Measurements from ENCODE around the gene CSNK1E. TPM values are rescaled to one million over a fixed set of nuclear protein-coding genes. Genes with fewer than 3 reads are reported as not detected.

The CSNK1E gene
- polyA plus RNA-seq, 1 donor (not counting 4 experiments of a cell fraction or from before 2014, with no cell fraction given): 168 TPM

- no peaks in the 10 kb centered on the region for H3K9me1 ChIP-seq (ENCODE audit: control insufficient read depth, extremely low read depth, insufficient read depth, low read length)
- H2AFZ ChIP-seq (ENCODE audit: control insufficient read depth, low read length): no peak overlapping the region
- peaks cover 14% of the 10 kb centered on the region for H4K20me1 ChIP-seq (ENCODE audit: control insufficient read depth, extremely low read depth, insufficient read depth, low read length)
- peaks cover 6% of the 10 kb centered on the region for H3K4me1 ChIP-seq (ENCODE audit: control insufficient read depth, extremely low read depth, insufficient read depth, low read length)
- H3K9me3 ChIP-seq (ENCODE audit: control insufficient read depth, low read depth, low read length): no peaks in the 10 kb centered on the region
- H3K79me2 ChIP-seq (ENCODE audit: control insufficient read depth, insufficient read depth, low read length): peaks cover 89% of the 10 kb centered on the region
- no peak overlapping the region for H3K9ac ChIP-seq (ENCODE audit: control insufficient read depth, extremely low read depth, insufficient read depth, low read length)
- H3K27me3 ChIP-seq (ENCODE audit: control insufficient read depth, extremely low read depth, insufficient read depth, low read length): no peaks in the 10 kb centered on the region
- peaks cover 5 to 14% of the 10 kb centered on the region in 2 experiments for H3K36me3 ChIP-seq (ENCODE audit: control insufficient read depth in 2 of 2, extremely low read depth in 1 of 2, insufficient read depth in 2 of 2, low read length in 2 of 2)
- no peak overlapping the region for H3K4me3 ChIP-seq (ENCODE audit: control insufficient read depth in 2 of 3, extremely low read depth in 1 of 3, insufficient read depth in 2 of 3, low read depth in 1 of 3, low read length in 3 of 3)
- H3K4me2 ChIP-seq (ENCODE audit: control insufficient read depth, extremely low read depth, insufficient read depth, low read depth, low read length): no peak overlapping the region
- FAIRE-seq (peak; percentile 81), DNase-seq (ENCODE audit: low read depth, low spot score) (no peak)
- TF ChIP-seq CTCF (optimal IDR thresholded peaks at IDR 0.05 in 1 of 3, IDR thresholded peaks at IDR 0.05 in 1 of 3, conservative IDR thresholded peaks at IDR 0.05 in 1 of 3; ENCODE audit: extremely low read depth in 1 of 3, insufficient read depth in 2 of 3, low read length in 3 of 3) (peak; percentile 73 to 84 (median 79)), EZH2 (IDR thresholded peaks at IDR 0.05; ENCODE audit: low read length) (no peak)
- dilution Hi-C loops (cut with MboI; ENCODE audit: extremely low pct_ligation_motif_present, low sequenced_read_pairs): no loop called here
- no peak overlapping the region for H3K27ac ChIP-seq (ENCODE audit: control insufficient read depth, insufficient read depth, low read length)
Measured at GRCh38 chr22:38262051-38262795, 55.0 kb downstream of the CSNK1E start.

- Histone ChIP-seq H3K9me3 (ENCODE audit: control insufficient read depth, low read depth, low read length) (no peaks in the 10 kb centered on the region), H3K36me3 (ENCODE audit: control insufficient read depth in 2 of 2, extremely low read depth in 1 of 2, insufficient read depth in 2 of 2, low read length in 2 of 2) (peaks cover 3 to 12% of the 10 kb centered on the region in 2 experiments), H3K4me3 (ENCODE audit: control insufficient read depth in 2 of 3, extremely low read depth in 1 of 3, insufficient read depth in 2 of 3, low read depth in 1 of 3, low read length in 3 of 3) (no peak overlapping the region), H3K27me3 (ENCODE audit: control insufficient read depth, extremely low read depth, insufficient read depth, low read length) (no peaks in the 10 kb centered on the region), H4K20me1 (ENCODE audit: control insufficient read depth, extremely low read depth, insufficient read depth, low read length) (peaks cover 14% of the 10 kb centered on the region), H3K27ac (ENCODE audit: control insufficient read depth, insufficient read depth, low read length) (no peak overlapping the region), H3K4me2 (ENCODE audit: control insufficient read depth, extremely low read depth, insufficient read depth, low read depth, low read length) (no peak overlapping the region), H3K4me1 (ENCODE audit: control insufficient read depth, extremely low read depth, insufficient read depth, low read length) (peaks cover 6% of the 10 kb centered on the region), H3K79me2 (ENCODE audit: control insufficient read depth, insufficient read depth, low read length) (peaks cover 84% of the 10 kb centered on the region), H3K9ac (ENCODE audit: control insufficient read depth, extremely low read depth, insufficient read depth, low read length) (no peak overlapping the region), H2AFZ (ENCODE audit: control insufficient read depth, low read length) (no peak overlapping the region), H3K9me1 (ENCODE audit: control insufficient read depth, extremely low read depth, insufficient read depth, low read length) (no peaks in the 10 kb centered on the region)
- DNase-seq (ENCODE audit: low read depth, low spot score) (no peak), FAIRE-seq (no peak)
- dilution Hi-C loops (cut with MboI; ENCODE audit: extremely low pct_ligation_motif_present, low sequenced_read_pairs): no loop called here
- no peak for TF ChIP-seq CTCF (optimal IDR thresholded peaks at IDR 0.05 in 1 of 3, IDR thresholded peaks at IDR 0.05 in 1 of 3, conservative IDR thresholded peaks at IDR 0.05 in 1 of 3; ENCODE audit: extremely low read depth in 1 of 3, insufficient read depth in 2 of 3, low read length in 3 of 3)
- no peak for TF ChIP-seq EZH2 (IDR thresholded peaks at IDR 0.05; ENCODE audit: low read length)
Measured at GRCh38 chr22:38260761-38261681, 56.2 kb downstream of the CSNK1E start.
